ENCODE results near the gene CRIP2.

The CRIP2 gene

DNA sequence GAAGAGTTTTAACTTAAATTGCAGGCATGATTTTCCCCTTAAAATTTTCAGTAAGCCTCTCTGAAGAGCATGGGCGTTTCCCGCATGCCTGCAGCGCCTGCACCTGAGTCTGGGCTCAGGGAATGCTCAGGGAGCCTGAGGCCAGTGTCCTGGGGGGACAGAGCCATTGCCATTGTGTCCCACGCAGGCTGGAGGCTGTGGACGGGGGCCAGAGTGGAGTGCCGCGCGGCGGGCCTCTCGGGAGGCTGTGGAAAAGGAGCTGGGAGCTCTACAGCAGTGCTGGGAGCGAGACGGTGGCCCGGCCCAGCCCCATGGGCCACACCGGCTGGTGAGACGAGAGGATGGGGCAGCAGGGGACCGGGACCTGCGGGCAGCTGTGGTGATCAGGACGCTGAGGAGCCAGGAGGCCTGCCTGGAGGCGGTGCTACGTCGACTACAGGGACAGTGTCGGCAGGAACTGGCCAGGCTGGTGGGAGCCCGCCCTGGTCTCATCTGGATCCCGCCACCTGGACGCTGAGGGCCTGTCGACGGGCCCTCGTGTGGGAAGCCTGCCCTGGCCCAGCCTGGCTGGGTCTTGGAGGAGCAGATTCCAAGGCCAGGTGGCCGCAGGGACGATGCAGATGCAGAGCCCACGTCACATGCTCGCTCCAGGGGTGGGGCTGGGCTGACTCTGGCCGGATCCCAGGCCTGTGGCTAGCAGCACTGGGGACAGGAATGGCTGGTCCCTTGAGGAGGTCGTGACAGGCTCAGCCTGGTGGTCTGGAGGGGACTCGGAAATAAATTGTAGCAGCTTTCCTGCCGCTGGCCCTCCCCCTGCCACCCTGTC is 24.0 kb downstream of the CRIP2 start:
- in situ Hi-C loops (cut with HindIII; ENCODE audit: low sequenced_read_pairs): no loop called here
- no peak overlapping the region for H3K4me3 ChIP-seq (ENCODE audit: low read depth, low read length)
- DNase-seq (ENCODE audit: low read depth): no peak
- TF ChIP-seq, protein P1, sequence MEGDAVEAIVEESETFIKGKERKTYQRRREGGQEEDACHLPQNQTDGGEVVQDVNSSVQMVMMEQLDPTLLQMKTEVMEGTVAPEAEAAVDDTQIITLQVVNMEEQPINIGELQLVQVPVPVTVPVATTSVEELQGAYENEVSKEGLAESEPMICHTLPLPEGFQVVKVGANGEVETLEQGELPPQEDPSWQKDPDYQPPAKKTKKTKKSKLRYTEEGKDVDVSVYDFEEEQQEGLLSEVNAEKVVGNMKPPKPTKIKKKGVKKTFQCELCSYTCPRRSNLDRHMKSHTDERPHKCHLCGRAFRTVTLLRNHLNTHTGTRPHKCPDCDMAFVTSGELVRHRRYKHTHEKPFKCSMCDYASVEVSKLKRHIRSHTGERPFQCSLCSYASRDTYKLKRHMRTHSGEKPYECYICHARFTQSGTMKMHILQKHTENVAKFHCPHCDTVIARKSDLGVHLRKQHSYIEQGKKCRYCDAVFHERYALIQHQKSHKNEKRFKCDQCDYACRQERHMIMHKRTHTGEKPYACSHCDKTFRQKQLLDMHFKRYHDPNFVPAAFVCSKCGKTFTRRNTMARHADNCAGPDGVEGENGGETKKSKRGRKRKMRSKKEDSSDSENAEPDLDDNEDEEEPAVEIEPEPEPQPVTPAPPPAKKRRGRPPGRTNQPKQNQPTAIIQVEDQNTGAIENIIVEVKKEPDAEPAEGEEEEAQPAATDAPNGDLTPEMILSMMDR (IDR thresholded peaks at IDR 0.05; ENCODE audit: low read depth, low read length, missing control alignments): no peak

DNA sequence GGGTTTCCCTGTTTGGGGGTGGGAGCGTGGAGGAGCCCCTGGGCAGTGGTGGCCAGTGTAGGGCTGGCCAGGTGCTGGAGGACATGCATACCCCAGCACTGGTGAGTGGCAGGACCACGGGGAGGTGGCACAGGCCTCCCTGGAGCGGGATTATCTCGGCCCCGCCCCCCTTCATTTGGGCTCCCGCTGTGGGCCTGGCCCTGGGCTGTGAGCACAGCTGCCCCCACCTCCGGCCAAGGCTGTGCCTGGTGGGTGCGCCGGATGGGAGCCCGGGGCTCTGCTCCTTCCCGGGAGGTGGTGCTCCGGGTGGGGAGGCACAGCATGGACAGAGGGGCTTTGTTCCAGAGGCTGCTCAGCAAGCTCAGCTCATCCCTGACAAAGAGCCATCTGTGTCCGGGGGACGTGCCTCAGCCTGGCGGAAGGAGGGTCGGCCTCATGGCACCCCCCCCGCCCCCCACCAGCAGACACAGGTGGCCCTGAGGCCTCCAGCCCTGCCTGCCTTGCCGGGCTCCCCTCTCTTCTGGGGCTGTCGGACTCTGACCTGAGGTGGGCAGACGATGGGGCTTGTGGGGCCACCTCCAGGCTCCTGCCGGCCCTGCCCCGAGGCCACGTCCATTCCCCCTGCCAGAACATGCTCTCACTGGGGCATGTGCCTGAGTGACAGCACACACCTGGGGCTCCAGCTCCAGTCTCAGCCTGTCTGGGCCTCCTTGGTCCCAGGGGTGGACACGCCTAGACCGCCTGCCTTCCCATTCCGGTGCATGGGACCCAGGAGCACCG is 24.8 kb downstream of the CRIP2 start:
- in situ Hi-C loops (cut with HindIII; ENCODE audit: low sequenced_read_pairs): no loop called here
- TF ChIP-seq, protein P1 (IDR thresholded peaks at IDR 0.05; ENCODE audit: low read depth, low read length, missing control alignments): no peak
- H3K4me3 ChIP-seq (ENCODE audit: low read depth, low read length): no peak overlapping the region
- no peak for DNase-seq (ENCODE audit: low read depth)

DNA sequence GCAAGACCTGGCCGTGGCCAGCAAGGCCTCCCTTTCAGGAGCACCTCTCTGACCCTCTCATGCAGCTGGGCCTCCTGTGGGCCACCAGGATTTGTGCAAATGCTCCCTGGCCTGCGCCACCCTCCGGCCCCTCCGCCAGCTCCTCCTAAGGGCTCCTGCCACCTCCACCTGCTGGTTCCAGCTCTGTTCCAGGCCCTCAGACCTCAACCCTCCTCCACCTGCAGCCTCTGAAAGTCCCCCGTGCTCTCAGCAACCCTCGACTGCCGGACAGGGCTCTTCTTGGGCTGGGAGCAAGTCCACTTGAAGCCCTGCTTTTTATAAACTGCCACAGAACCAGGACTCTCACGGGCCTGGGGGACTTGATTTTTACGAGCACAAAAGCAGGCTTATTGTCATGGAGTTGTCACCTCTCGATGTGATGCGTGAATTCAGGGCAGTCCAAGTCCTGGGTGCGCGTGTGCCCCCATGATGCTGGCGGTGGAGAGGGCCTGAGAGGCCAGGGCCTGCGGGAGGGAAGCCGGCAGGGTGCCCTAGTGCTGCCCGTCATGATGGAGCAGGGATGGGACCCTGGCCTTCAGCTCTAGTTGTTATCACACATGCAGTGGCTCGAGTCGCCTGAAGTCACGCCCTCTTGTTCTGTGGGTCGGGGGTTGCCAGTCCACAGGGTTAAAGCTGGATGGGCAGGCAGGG is 25.6 kb downstream of the CRIP2 start:
- H3K4me3 ChIP-seq (ENCODE audit: low read depth, low read length): no peak overlapping the region
- TF ChIP-seq, protein P1 (IDR thresholded peaks at IDR 0.05; ENCODE audit: low read depth, low read length, missing control alignments): no peak
- DNase-seq (ENCODE audit: low read depth): no peak
- in situ Hi-C loops (cut with HindIII; ENCODE audit: low sequenced_read_pairs): no loop called here

DNA sequence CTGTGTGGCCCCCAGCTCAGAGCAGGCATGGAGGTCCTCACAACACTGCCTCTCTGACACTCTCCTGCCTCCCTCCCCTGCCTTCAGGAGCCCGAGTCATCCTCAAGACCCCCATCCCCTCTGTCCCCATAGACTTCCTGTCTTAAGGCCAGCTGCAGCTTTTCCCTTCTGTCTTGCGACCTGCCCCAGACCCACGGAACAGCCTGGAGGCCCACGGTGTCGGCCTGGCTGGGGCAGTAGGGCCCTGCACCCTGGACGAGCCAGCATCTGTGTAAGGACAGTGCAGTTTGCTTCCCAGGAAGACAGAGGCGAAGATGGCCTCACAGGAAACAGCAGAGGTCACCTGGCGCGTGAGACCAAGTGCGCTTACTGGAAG is 26.1 kb downstream of the CRIP2 start:
- TF ChIP-seq, protein P1 (IDR thresholded peaks at IDR 0.05; ENCODE audit: low read depth, low read length, missing control alignments): no peak
- no peak for DNase-seq (ENCODE audit: low read depth)
- in situ Hi-C loops (cut with HindIII; ENCODE audit: low sequenced_read_pairs): no loop called here
- H3K4me3 ChIP-seq (ENCODE audit: low read depth, low read length): no peak overlapping the region

DNA sequence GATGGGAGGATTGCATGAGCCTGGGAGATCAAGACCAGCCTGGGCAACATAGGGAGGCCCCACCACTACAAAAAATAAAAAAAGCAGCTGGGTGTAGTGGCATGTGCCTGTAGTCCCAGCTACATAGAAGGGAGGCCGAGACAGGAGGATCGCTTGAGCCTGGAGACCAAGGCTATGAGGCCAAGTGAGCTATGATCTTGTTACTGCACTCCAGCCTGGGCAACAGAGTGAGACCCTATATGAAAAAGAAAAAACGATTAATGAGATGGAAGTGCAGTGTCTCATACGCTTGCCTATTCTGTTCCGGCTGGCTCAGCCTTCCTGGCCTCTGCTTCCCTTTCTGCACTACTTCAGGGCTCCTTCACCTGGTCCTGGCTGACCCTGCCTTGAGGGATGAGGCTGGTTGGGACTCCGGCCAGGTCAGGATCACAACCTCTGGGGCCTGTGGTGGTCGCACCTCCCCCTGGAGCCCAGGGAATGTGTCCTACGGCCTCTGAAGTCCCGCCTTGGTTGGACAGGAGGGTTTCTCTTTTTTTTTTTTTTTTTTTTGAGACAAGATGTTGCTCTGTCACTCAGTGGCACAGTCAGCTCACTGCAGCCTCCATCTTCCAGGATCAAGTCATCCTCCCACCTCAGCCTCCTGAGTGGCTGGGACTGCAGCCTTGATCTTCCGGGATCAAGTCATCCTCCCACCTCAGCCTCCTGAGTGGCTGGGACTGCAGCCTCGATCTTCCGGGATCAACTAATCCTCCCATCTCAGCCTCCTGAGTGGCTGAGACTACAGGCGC is 27.1 kb downstream of the CRIP2 start:
- in situ Hi-C loops (cut with HindIII; ENCODE audit: low sequenced_read_pairs): no loop called here

More for the DNA sequence above, 27.1 kb downstream of the CRIP2 start:
- TF ChIP-seq, protein P1 (IDR thresholded peaks at IDR 0.05; ENCODE audit: low read depth, low read length, missing control alignments): no peak
- H3K4me3 ChIP-seq (ENCODE audit: low read depth, low read length): no peak overlapping the region
- no peak for DNase-seq (ENCODE audit: low read depth)
